Limb (tissue), 2 donors: ENCODE measurements around the gene PLBD2.
A peak's percentile ranks its signal among the peaks of the same experiment; 100 is the strongest.

Experiments used
- DNase-seq, 2 donors: peaks; one replicate each; pipeline ENCODE4 v3.0.0-alpha.2; 2016; ENCODE audit errors: extremely low spot score in 2 of 2

Gene PLBD2, protein sequence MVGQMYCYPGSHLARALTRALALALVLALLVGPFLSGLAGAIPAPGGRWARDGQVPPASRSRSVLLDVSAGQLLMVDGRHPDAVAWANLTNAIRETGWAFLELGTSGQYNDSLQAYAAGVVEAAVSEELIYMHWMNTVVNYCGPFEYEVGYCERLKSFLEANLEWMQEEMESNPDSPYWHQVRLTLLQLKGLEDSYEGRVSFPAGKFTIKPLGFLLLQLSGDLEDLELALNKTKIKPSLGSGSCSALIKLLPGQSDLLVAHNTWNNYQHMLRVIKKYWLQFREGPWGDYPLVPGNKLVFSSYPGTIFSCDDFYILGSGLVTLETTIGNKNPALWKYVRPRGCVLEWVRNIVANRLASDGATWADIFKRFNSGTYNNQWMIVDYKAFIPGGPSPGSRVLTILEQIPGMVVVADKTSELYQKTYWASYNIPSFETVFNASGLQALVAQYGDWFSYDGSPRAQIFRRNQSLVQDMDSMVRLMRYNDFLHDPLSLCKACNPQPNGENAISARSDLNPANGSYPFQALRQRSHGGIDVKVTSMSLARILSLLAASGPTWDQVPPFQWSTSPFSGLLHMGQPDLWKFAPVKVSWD

DNA sequence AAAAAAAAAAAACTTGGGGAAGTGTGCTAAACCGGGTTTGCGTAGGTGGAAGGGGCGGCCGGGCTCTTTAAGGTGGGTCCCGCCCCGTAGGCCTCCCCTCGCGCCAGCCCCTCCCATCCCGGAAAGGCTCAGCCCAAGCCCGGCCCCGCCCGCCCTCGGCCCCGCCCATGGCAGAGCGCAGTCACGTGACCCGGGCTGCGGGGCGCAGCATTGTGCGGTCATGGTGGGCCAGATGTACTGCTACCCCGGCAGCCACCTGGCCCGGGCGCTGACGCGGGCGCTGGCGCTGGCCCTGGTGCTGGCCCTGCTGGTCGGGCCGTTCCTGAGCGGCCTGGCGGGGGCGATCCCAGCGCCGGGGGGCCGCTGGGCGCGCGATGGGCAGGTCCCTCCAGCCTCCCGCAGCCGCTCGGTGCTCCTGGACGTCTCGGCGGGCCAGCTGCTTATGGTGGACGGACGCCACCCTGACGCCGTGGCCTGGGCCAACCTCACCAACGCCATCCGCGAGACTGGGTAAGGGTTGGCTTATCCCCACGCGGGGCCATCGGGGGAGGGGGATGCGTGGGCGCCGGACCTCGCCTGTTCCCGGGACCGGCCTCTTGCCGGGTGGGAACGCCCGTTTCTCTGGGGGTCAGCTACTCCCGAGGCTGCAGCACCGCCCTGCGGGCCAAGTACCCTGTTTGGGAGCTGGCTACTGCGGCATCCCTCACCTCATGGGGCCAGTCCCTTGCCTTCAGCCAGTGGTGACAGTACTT lies at the start of gene PLBD2:
TSS of gene PLBD2 (plus strand) at position 207 of the 752 bp plus-strand sequence. CDS start at position 221, 14 bp downstream.
- peak; percentile 90 to 96 for DNase-seq

DNA sequence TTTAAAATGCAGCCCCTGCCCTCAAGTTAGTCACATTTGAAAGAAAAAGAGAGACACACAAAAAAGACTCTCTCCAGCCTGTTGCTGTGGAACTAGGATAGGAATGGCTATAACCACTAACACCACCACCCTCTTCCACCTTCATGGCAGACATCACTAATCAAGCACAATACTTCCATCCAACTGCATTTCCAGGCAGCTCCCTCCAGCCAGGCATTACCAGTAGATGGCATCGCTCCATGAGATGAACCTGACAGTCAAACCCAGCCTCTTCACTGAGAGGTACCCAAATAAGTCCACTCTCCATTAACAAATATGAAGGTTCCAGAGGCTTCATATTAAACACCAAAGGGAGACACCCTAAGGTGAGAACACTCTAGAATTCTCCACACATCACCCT lies 47.9 kb upstream of the PLBD2 start:
- no peak for DNase-seq

DNA sequence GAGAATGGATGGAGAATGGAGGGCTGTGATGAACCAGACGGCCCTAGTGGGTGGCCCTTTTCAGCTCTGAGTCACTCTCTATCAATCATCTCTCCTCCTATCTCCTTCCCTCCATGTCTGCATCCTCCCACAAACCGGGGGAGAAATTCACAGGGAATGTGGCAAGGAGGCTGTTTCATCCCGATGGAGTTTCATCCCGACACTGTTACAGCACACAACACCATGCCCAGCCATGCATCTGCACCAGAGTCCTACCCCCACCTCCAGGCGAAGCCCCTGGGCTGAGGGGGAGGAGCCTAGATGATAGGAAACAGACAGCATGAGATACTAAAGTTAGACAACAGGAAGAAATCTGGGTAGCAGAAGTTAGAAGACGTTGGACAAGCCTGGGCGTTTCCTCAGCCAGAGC lies 44.3 kb upstream of the PLBD2 start:
- no peak for DNase-seq

DNA sequence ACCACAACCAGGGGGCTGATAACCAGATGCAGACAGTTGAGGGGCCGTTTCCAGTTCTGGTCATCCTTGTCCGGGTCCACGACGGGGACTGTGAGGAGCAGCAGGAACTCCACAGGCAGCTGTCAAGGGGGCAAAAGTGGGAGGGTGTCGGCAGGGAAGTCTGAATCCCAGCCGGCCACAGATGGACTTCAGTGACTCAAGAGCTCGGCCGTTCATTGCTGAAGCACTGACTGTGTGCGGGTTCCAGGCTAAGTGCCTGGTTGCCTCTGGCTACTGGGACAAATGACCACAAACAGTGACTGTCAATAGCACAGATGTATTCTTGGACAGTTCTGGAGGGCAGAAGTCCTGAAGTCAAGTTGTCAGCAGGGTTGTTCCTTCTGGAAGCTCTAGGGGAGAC lies 43.0 kb upstream of the PLBD2 start:
- no peak for DNase-seq

DNA sequence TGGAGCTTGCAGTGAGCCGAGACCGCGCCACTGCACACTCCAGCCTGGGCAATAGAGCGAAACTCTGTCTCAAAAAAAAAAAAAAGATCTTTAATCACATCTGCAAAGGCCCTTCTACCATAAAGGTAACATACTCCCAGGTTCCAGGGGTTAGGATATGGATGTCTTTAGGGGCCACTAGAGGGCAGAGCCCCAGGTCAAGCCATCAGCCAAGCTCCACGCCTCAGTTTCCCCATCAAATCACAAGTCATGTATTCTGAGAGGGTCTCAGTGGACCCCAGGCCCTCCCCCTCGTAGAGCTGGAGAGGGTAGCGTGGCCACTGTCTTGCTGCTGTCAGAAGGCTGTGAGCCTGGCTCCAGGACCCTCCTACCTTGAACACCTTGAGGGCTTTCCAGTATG lies 42.2 kb upstream of the PLBD2 start:
- no peak for DNase-seq

DNA sequence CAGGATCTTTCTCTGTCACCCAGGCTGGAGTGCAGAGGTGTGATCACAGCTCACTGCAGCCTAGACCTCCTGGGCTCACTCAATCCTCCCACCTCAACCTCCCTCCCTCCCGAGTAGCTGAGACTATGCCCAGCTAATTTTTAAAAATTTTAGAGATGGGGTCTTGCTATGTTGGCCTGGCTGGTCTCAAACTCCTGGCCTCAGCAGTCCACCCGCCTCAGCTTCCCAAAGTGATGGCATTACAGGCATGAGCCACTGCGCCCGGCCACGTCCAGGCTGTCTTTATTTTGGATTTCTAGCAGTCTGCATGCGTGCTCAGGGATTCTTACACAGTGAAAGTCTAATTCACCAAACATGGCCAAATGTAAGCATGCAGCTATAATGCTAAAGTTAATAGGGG lies 41.3 kb upstream of the PLBD2 start:
- no peak for DNase-seq

DNA sequence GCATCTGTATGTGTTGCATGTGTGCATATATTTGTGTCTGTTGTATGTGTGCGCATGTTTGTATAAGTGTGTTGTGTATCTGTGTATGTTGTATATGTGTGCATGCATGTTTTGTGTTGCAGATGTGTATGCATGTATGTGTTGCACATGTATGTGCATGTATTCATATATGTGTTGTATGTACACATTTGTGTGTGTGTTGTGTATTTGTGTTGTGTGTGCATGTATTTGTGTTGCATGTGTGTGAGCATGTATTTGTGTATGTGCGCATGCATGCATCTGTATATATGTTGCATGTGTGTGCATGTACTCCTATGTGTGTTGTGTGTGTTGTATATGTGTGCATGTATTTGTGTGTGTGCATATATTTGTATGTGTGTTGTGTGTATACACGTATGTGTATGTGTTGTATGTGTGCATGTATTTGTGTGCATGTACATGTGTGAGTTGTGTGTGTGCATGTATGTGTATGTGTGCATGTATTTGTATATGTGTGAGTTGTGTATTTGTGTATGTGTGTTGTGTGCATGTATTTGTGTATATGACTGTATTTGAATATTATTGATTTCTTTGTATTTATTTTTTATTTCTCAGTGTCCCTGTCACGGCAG lies 40.2 kb upstream of the PLBD2 start:
- no peak for DNase-seq

DNA sequence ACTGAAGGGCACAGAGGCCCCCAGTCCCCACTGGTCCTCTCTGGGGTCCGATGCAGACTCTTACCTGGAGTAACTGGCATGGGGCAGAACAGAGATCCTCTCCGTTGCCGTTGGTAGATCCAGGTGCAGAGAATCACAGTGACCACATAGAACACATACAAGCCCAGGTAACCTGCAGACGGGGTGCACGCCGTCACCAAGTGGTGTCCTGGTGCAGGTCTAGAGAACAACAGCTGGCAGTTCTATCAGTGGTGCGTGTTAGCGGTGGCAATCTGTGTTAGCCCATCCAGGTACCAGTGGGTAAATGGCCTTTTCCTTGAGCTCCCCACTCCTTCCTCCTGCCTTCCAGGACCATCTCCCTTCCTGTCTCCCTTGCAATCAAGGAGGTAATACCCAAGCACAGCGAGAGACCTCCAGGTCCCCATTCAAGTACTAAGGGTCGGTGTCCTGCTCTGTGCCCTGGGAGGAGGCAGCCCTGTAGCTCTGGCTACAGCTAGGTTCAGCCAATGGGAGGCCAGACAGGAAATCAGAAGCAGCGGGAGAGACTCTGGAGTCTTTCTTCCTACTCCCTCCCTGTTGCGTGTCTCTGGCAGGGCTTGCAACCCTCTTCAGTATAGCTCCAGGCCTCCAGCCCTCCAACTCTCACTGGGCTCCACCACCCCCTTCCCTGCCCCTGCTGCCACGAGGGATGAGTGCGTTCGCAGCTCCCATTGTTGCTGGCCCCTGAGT lies 39.3 kb upstream of the PLBD2 start:
- no peak for DNase-seq

DNA sequence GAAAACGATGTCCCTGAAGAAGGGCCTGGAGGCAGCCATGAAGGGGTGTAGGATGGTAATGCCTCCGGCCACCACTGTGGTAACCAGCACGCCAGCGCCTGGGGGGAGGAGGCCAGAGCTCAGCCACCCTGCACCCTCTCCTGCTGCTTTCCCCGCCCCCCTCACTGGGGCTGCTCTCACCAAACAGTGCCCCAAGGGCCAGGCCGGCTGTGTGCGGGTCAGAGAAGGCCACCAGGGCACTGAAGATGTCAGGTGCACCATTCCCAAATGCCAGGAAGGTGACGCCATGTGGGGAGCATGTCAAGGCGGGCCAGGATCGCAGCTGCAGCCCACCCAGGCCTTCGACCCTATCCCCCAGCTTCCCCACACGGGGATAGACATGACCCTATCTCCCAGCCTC lies 38.0 kb upstream of the PLBD2 start:
- DNase-seq: no peak

DNA sequence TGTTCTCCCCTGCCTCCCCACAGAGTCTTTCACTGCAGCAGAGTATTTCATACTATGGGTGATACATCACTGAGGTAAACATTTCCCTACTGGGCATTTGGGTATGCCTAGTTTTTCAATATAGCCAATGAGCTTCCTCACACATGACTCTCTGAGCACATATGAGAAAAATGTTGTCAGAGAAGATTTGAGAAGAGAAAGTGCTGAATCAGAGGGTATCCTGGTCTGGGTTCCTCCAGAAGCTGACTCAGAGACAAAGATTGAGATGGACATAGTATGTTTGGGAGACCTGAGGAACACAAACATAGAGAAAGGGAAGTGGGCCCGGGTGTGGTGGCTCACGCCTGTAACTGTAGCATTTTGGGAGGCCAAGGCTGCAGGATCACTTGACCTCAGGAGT lies 36.0 kb upstream of the PLBD2 start:
- no peak for DNase-seq

DNA sequence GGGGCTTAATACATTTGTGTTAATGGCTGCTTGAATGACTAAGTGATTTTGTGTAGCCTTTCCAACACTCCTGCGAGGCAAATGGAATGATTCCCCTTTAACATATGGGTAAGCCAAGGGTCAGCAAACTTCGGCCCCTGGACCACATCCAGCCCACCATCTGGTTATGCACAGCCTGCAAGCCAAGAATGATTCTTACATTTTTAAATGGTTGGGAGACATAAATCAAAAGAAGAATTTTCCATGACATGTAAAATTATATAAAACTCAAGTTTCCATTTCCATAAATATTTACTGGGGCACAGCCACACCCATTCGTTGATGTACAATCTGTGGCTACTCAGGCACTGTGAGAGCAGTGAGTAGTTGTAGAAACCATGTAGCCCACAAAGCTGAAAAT lies 32.5 kb upstream of the PLBD2 start:
- peak in 1 of 2 donors; percentile 33 for DNase-seq

DNA sequence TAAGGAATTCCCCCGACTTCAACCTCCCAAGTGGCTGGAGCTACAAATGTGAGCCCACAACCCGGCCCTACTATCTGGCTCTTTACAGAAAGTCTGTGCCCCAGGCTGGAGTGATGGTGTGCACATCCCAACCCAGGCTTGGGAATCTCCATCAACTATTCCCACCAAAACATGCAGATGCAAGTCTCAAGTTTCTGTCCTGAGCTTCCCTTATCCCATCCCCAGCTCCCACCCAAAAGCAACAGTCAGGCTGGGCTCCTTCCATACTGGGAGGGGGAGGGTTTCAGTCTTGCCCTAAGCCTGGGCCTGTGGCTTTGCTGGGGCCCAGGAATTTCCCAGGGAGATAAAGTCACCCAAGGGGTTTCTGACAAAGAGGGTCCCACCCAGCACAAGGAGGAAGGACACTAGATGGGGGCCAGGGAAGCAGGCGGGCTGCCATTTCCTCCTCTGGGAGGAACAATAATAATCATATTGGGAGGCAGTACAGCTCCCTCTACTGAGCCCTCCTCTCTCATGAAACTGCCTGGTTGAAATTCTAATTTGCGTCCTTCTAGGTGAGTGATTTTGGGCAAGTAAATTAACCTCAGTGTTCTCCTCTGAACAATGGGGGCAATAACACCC lies 31.5 kb upstream of the PLBD2 start:
- no peak for DNase-seq

DNA sequence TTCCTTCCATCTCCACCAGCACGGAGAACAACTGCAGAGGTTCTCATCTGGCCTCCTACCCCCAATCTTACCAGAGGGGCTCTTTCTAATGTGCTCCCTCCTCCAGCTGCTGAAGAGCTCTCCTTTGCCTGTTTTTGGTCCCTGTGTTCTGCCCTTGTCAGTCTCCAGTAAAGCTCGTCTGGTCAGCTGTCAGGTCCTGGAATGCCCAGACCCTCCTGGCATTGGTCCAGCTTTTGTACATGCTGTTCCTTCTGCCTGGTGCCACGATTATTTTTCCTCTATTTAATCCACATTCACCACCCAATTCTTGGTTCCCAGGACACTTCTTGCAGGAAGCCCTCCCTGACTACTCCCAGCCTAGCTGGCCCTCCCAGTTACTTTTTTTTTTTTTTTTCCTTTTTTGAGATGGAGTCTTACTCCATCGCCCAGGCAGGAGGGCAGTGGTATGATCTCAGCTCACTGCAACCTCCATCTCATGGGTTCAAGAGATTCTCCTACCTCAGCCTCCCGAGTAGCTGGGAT lies 30.0 kb upstream of the PLBD2 start:
- DNase-seq: no peak

DNA sequence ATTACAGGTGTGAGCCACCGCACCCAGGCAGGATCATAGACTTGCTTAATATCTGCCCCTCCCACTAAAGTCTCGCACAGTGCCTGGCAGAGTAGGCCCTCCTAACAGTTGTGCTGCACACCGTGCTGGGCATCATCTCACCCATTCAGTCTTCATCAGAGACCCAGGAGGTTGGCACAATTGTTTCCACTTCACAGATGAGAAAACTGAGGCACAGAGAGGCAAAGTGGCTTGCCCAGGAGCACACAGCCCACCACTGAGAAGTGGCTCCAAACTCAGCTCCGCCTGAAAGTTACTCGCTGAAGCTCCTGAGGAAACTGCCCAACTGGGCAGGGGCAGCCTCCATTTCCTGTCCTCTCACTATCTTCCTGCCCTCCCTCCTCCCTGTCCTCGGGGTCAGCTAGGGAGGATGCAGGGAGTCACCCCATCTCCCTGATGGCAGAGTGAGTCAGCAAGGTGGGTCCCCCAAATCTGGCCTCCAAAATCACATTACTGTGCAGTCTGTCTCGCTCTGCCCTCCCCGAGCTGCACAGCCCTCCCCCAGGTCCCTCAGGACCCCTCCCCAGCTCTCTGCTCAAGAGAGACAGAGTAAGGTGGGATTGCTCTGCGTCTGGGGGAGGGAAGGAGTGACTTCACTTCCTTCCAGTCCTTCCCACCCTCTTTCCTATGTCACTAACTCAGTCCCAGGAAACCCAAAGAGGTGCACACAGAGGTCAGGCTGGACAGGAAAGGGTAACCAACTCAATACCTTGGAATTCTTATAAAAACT lies 29.2 kb upstream of the PLBD2 start:
- DNase-seq: no peak

DNA sequence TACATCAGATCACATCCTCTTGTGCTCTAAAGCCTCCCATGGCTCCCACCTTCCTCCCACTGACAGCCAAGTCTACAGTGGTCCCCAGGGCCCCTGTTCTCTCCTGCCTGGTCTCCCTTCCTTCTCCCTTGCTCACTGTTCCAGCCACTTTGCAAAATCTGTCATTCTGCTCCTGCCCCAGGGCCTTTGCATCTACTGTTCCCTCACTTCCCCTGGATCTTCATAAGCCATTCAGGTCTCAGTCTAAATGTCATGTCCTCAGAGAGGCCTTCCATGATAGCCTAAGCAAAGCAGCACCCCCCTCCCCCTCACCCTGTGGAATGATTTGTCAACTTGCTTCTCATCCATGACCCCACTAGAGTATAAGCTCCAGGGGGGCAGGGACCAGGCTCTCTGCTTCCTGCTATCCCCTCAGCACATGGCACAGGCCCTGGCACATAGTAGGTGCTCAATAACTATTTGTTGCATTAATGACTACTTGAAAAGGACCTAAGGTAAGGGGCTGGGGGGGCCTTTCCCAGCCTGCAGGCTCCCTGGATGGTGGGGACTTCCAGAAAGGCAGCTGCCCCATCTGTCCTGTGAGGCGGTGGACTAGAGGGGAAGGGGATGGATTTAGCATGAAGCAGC lies 28.5 kb upstream of the PLBD2 start:
- no peak for DNase-seq

DNA sequence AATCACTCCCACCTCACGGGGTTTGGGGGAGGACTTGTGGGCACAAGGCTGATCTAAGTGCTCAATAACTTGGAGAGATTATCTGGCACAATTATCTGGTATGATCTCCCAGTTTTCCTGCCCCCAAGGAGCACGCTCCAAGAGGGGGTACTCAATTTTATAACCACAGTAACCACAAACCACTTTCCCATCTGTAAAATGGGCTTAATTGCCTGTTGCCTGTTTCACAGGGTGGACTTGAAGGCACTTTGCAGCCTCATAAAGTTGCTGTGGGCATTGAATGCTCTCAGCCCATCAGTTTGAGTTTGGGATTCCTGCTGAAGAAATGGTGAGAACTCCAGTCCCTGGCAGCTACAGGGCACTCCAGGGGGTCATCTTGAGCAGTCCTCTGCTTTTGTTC lies 27.9 kb upstream of the PLBD2 start:
- DNase-seq: no peak

DNA sequence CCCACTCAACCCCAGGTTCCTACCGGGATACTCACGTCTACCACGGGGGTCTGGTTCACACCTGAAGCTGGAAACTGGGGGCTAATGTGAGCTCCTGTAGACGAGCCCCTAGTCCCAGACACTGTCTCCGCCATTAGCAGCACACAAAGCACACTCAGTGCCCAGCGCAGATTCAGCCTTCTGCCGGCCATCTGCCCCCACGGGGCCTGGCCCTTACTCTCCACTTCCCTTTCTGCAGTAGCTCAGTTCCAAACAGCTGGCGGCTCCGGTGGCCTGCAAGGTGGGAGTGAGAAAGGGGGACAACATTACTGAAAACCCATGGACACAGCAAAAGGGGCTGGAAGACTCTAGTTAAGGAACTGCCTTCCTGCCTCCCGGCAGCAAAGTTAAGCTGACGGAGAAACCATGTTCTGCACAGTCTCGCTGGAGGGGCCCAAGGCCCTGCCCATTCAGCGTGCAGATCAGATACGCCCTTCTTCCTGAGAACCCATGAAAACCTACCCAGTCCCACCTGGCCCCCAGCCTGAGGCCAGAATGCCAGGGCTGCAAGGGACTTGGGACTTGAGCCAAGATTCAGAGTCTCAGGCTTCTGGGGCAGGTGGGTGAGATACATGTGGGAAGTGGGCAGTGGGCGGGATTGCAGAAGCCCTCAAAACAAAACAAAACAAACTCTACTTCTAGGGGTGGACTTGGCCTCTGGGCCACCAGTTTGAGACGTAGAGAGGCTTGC lies 25.5 kb upstream of the PLBD2 start:
- DNase-seq: no peak

DNA sequence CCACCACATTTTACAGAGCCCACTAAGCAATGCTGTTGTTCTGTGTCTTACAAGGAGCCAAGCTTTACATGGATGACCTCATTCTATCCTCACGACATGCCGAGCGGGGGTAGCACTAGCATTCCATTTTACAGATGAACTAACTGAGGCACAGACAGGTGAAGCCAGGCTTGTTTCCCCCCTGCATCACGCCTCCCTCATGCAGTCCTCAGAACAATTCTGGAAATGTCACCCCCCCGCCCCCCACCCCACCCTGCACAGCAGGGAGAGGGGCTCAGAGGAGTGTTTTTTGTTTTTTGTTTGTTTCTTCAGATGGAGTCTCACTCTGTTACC lies 25.0 kb upstream of the PLBD2 start:
- DNase-seq: no peak
